Measurements from ENCODE around the gene DCC.

- no peak for TF ChIP-seq CTCF (IDR thresholded peaks at IDR 0.05)
- TF ChIP-seq POLR2A (IDR thresholded peaks at IDR 0.05): no peak
These were observed 296.5 kb downstream of the DCC start for GRCh38 chr18:52636536-52636935.

All from thyroid gland (tissue), 4 donors.